ENCODE data around the gene MTG2. TPM values are rescaled to one million over a fixed set of nuclear protein-coding genes. Genes with fewer than 3 reads are reported as not detected.

The MTG2 gene
- total and polyA plus RNA-seq, 2 of the 13 experiments (the other 11 are each of a cell fraction or from before 2014, with no cell fraction given): 20.4 to 37.8 TPM

DNA sequence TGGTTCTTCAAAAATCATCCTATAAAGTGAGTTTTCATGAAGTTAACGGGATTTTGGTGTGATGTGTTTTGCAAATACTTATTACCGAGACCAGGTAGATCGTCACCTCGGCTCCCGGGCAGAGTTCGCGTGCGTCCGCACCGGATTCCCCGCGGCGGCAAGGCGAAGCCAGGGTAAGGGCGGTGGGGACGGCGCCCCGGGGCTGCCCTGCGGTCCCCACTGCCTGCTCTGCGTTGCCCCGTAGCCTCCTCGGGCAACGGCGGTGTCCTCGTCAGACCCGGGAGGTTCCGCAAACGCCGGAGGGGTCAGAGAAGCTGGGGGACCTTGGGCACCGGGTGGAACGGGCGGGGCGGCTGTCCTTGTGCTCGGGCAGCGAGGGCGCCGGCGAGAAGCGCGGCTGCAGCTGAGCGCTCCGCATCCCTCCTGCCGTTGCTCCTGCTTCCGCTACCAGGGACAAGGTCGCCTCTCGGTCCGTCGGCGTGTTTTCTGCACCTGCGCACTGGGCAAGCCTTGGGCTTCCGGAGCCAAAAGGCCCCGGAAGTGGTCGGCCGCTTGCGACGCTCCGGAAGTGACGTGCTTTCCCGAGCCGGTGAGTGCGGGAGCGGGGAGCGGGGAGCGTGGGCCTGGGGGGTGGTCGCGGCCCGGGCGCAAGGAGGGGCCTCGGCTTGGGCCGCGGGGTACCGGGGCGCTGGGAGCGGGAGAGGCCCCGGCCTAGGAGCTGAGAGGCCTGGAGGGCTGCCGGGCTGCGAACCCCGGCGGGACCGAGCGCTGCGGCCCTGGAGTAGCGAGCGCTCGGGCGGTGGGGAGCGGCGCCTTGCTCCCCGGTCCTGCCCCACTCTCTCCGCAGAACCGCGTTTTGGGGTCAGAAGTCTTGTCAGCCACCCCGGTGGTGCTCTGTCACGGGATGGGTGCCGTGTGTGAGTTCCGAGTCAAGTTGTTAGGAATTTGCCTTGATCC is at the start of gene MTG2 (continued):
- TF ChIP-seq TRAFD1 (CRISPR knock-in tag; IDR thresholded peaks at IDR 0.05; ENCODE audit: borderline replicate concordance) (0 out of 2 replicates have a peak, but pooled peaks have one; percentile 78), ZNF746 (CRISPR knock-in tag; IDR thresholded peaks at IDR 0.05) (0 out of 2 replicates have a peak, but pooled peaks have one; percentile 53), ZNF562 (CRISPR knock-in tag; IDR thresholded peaks at IDR 0.05; ENCODE audit: borderline replicate concordance) (no peak; the same call in 1 of the 2 replicates), BHLHE40 (IDR thresholded peaks at IDR 0.05; ENCODE audit: low read length) (no peak), ZSCAN29 (CRISPR knock-in tag; conservative IDR thresholded peaks at IDR 0.05) (peak; percentile 96), ESRRA (CRISPR knock-in tag; IDR thresholded peaks at IDR 0.05; ENCODE audit: low read depth) (peak; percentile 96), ZNF607 (CRISPR knock-in tag; IDR thresholded peaks at IDR 0.05; ENCODE audit: borderline replicate concordance) (peak; percentile 99), PRMT3 (CRISPR knock-in tag; IDR thresholded peaks at IDR 0.05; ENCODE audit: borderline replicate concordance, low read depth) (peak; percentile 61; the same call in 1 of the 2 replicates), CCDC6 (CRISPR knock-in tag; IDR thresholded peaks at IDR 0.05) (peak; percentile 99), KDM3A (CRISPR knock-in tag; IDR thresholded peaks at IDR 0.05; ENCODE audit: low read depth) (peak; percentile 99), ZNF7 (CRISPR knock-in tag; IDR thresholded peaks at IDR 0.05) (peak; percentile 10; the same call in 1 of the 2 replicates), ZNF335 (CRISPR knock-in tag; IDR thresholded peaks at IDR 0.05) (peak; percentile 86; the same call in 1 of the 2 replicates)
- TF ChIP-seq, protein P1, sequence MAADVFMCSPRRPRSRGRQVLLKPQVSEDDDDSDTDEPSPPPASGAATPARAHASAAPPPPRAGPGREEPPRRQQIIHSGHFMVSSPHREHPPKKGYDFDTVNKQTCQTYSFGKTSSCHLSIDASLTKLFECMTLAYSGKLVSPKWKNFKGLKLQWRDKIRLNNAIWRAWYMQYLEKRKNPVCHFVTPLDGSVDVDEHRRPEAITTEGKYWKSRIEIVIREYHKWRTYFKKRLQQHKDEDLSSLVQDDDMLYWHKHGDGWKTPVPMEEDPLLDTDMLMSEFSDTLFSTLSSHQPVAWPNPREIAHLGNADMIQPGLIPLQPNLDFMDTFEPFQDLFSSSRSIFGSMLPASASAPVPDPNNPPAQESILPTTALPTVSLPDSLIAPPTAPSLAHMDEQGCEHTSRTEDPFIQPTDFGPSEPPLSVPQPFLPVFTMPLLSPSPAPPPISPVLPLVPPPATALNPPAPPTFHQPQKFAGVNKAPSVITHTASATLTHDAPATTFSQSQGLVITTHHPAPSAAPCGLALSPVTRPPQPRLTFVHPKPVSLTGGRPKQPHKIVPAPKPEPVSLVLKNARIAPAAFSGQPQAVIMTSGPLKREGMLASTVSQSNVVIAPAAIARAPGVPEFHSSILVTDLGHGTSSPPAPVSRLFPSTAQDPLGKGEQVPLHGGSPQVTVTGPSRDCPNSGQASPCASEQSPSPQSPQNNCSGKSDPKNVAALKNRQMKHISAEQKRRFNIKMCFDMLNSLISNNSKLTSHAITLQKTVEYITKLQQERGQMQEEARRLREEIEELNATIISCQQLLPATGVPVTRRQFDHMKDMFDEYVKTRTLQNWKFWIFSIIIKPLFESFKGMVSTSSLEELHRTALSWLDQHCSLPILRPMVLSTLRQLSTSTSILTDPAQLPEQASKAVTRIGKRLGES (CRISPR knock-in tag; IDR thresholded peaks at IDR 0.05; ENCODE audit: borderline replicate concordance): peak; percentile 81; the same call in 1 of the 2 replicates
- TF ChIP-seq, protein P2, sequence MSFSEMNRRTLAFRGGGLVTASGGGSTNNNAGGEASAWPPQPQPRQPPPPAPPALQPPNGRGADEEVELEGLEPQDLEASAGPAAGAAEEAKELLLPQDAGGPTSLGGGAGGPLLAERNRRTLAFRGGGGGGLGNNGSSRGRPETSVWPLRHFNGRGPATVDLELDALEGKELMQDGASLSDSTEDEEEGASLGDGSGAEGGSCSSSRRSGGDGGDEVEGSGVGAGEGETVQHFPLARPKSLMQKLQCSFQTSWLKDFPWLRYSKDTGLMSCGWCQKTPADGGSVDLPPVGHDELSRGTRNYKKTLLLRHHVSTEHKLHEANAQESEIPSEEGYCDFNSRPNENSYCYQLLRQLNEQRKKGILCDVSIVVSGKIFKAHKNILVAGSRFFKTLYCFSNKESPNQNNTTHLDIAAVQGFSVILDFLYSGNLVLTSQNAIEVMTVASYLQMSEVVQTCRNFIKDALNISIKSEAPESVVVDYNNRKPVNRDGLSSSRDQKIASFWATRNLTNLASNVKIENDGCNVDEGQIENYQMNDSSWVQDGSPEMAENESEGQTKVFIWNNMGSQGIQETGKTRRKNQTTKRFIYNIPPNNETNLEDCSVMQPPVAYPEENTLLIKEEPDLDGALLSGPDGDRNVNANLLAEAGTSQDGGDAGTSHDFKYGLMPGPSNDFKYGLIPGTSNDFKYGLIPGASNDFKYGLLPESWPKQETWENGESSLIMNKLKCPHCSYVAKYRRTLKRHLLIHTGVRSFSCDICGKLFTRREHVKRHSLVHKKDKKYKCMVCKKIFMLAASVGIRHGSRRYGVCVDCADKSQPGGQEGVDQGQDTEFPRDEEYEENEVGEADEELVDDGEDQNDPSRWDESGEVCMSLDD (CRISPR knock-in tag; IDR thresholded peaks at IDR 0.05; ENCODE audit: borderline replicate concordance): peak; percentile 92
- TF ChIP-seq, protein P3, sequence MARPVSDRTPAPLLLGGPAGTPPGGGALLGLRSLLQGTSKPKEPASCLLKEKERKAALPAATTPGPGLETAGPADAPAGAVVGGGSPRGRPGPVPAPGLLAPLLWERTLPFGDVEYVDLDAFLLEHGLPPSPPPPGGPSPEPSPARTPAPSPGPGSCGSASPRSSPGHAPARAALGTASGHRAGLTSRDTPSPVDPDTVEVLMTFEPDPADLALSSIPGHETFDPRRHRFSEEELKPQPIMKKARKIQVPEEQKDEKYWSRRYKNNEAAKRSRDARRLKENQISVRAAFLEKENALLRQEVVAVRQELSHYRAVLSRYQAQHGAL (CRISPR knock-in tag; IDR thresholded peaks at IDR 0.05; ENCODE audit: not compliant biosample characterization): peak; percentile 97
- TF ChIP-seq, protein P4, sequence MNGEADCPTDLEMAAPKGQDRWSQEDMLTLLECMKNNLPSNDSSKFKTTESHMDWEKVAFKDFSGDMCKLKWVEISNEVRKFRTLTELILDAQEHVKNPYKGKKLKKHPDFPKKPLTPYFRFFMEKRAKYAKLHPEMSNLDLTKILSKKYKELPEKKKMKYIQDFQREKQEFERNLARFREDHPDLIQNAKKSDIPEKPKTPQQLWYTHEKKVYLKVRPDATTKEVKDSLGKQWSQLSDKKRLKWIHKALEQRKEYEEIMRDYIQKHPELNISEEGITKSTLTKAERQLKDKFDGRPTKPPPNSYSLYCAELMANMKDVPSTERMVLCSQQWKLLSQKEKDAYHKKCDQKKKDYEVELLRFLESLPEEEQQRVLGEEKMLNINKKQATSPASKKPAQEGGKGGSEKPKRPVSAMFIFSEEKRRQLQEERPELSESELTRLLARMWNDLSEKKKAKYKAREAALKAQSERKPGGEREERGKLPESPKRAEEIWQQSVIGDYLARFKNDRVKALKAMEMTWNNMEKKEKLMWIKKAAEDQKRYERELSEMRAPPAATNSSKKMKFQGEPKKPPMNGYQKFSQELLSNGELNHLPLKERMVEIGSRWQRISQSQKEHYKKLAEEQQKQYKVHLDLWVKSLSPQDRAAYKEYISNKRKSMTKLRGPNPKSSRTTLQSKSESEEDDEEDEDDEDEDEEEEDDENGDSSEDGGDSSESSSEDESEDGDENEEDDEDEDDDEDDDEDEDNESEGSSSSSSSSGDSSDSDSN (CRISPR knock-in tag; IDR thresholded peaks at IDR 0.05): peak; percentile 100

Measured in HepG2 (cell line).